ENCODE data around the gene PTGS2. TPM values are rescaled to one million over a fixed set of nuclear protein-coding genes. Genes with fewer than 3 reads are reported as not detected.
"Not testable (repeated sequence)": the region's sequence is repeated elsewhere in the genome, so short reads cannot be mapped to it uniquely, and the experiment has no call there.

The PTGS2 gene
- total RNA-seq, 1 experiment from 2014 or later: 0.37 TPM

DNA sequence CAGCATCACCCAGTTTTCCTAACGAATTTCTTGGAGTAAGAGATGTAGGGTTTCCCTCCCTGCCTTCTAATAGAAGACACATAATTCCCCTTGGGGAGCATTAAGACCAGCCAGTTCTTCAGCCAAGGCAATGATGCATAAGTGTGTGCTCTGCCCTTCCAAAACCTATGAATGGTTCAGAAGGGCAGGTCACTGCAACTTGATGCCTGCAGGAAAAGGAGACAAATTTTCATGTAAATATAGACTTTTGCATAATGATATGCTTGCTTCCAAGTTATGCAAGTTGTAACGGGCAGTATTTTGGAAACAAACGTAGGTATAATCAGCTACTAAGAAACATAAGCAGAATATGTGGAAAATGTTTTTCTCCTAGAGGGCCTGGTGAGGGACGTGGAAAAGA lies 31.6 kb downstream of the PTGS2 start:
- Histone ChIP-seq H3K23me2 (ENCODE audit: insufficient read length, low read depth, low read length, poor library complexity, severe bottlenecking) (no peaks in the 10 kb centered on the region), H2BK5ac (ENCODE audit: insufficient read length, low read length) (no peak overlapping the region), H3K27me3 (ENCODE audit: insufficient read depth, low read length) (no peaks in the 10 kb centered on the region), H3K4ac (ENCODE audit: low read depth, low read length) (no peak overlapping the region), H2AK5ac (ENCODE audit: insufficient read length, low read length) (no peak overlapping the region), H2BK12ac (ENCODE audit: insufficient read length, low read depth, low read length) (no peak overlapping the region), H2BK20ac (ENCODE audit: low read depth, low read length, poor library complexity, severe bottlenecking) (no peak overlapping the region), H3K4me1 (ENCODE audit: insufficient read depth, low read length) (no peaks in the 10 kb centered on the region; the same call in 1 of the 2 replicates), H3K79me2 (ENCODE audit: insufficient read depth, low read length) (no peaks in the 10 kb centered on the region), H3K23ac (ENCODE audit: insufficient read length, low read depth, low read length) (no peak overlapping the region), H3K9ac (ENCODE audit: extremely low read depth, insufficient read length, low read length) (no peak overlapping the region), H3K14ac (ENCODE audit: insufficient read depth, low read length) (no peak overlapping the region), H3T11ph (ENCODE audit: low read length) (no peak overlapping the region), H3K9me3 (ENCODE audit: control insufficient read depth, low read depth, low read length) (no peaks in the 10 kb centered on the region), H3K4me2 (ENCODE audit: insufficient read depth, insufficient read length, low read length) (no peak overlapping the region), H4K91ac (ENCODE audit: insufficient read length, low read depth, low read length) (no peak overlapping the region), H2BK120ac (ENCODE audit: low read depth, low read length, poor library complexity, severe bottlenecking) (no peak overlapping the region), H3K18ac (ENCODE audit: insufficient read length, low read depth, low read length) (no peak overlapping the region), H4K8ac (replicated peaks; ENCODE audit: insufficient read length, low read depth, low read length) (no peak overlapping the region), H3K27ac (ENCODE audit: insufficient read length, low read depth, low read length) (no peak overlapping the region), H3K56ac (ENCODE audit: insufficient read length, low read depth, low read length) (no peak overlapping the region), H4K20me1 (ENCODE audit: control insufficient read depth, insufficient read depth, insufficient read length) (no peaks in the 10 kb centered on the region), H4K5ac (ENCODE audit: insufficient read length, low read depth, low read length) (no peak overlapping the region), H2BK15ac (ENCODE audit: low read depth, low read length) (no peak overlapping the region), H2AFZ (ENCODE audit: low read length) (no peak overlapping the region), H3K79me1 (ENCODE audit: insufficient read depth, low read depth, low read length, poor library complexity, severe bottlenecking) (no peaks in the 10 kb centered on the region)
- no CpG with 5 or more reads among the region's 4 CpGs for WGBS (ENCODE audit: extremely low coverage, insufficient read length, low lambda C conversion rate)
- peaks cover 9% of the 10 kb centered on the region in 2 experiments for H3K4me1 Mint-ChIP-seq
- no peak for DNase-seq
- TF ChIP-seq CTCF (conservative IDR thresholded peaks at IDR 0.05): no peak
- no peak overlapping the region for H3K4me3 Mint-ChIP-seq
- H3K9me3 Mint-ChIP-seq: no peaks in the 10 kb centered on the region
- peak overlapping the region in 1 of 3 experiments; percentile 16; a peak in 1 of 7 replicates for H3K27ac Mint-ChIP-seq
- H3K27me3 Mint-ChIP-seq (ENCODE audit: low read depth): no peaks in the 10 kb centered on the region
- no peaks in the 10 kb centered on the region for H3K36me3 Mint-ChIP-seq (ENCODE audit: insufficient read depth in 1 of 3, low read depth in 3 of 3)

- not testable (repeated sequence) for DNase-seq
These were observed 32.2 kb downstream of the PTGS2 start for GRCh38 chr1:186647985-186648384.

More at GRCh38 chr1:186647985-186648384, 32.2 kb downstream of the PTGS2 start:
- not testable (repeated sequence) for H3K18ac ChIP-seq (ENCODE audit: insufficient read length, low read depth, low read length); H3K56ac ChIP-seq (ENCODE audit: insufficient read length, low read depth, low read length); H4K5ac ChIP-seq (ENCODE audit: insufficient read length, low read depth, low read length); H3K4me1 Mint-ChIP-seq; H2BK15ac ChIP-seq (ENCODE audit: low read depth, low read length); H2AK5ac ChIP-seq (ENCODE audit: insufficient read length, low read length); H3K4ac ChIP-seq (ENCODE audit: low read depth, low read length); H4K91ac ChIP-seq (ENCODE audit: insufficient read length, low read depth, low read length); H3K4me3 Mint-ChIP-seq; H3T11ph ChIP-seq (ENCODE audit: low read length); H3K27me3 ChIP-seq (ENCODE audit: insufficient read depth, low read length); H3K9me3 ChIP-seq (ENCODE audit: control insufficient read depth, low read depth, low read length); H3K79me1 ChIP-seq (ENCODE audit: insufficient read depth, low read depth, low read length, poor library complexity, severe bottlenecking); H3K9me3 Mint-ChIP-seq; H3K23me2 ChIP-seq (ENCODE audit: insufficient read length, low read depth, low read length, poor library complexity, severe bottlenecking); H3K27me3 Mint-ChIP-seq (ENCODE audit: low read depth); H3K79me2 ChIP-seq (ENCODE audit: insufficient read depth, low read length); H4K20me1 ChIP-seq (ENCODE audit: control insufficient read depth, insufficient read depth, insufficient read length); H3K36me3 Mint-ChIP-seq (ENCODE audit: insufficient read depth in 1 of 3, low read depth in 3 of 3); H2BK12ac ChIP-seq (ENCODE audit: insufficient read length, low read depth, low read length); H2BK120ac ChIP-seq (ENCODE audit: low read depth, low read length, poor library complexity, severe bottlenecking); H3K4me2 ChIP-seq (ENCODE audit: insufficient read depth, insufficient read length, low read length); H3K27ac ChIP-seq (ENCODE audit: insufficient read length, low read depth, low read length); H2AFZ ChIP-seq (ENCODE audit: low read length); H3K27ac Mint-ChIP-seq; H2BK5ac ChIP-seq (ENCODE audit: insufficient read length, low read length); H4K8ac ChIP-seq (replicated peaks; ENCODE audit: insufficient read length, low read depth, low read length); H2BK20ac ChIP-seq (ENCODE audit: low read depth, low read length, poor library complexity, severe bottlenecking); H3K4me1 ChIP-seq (ENCODE audit: insufficient read depth, low read length); H3K9ac ChIP-seq (ENCODE audit: extremely low read depth, insufficient read length, low read length); H3K14ac ChIP-seq (ENCODE audit: insufficient read depth, low read length); H3K23ac ChIP-seq (ENCODE audit: insufficient read length, low read depth, low read length)
- no CpG with 5 or more reads among the region's 4 CpGs for WGBS (ENCODE audit: extremely low coverage, insufficient read length, low lambda C conversion rate)
